Osteocyte (in vitro differentiated cells): ENCODE measurements around the gene SBNO1. TPM values are rescaled to one million over a fixed set of nuclear protein-coding genes. Genes with fewer than 3 reads are reported as not detected.

Experiments
- DNase-seq: peaks from one replicate; pipeline ENCODE4 v3.0.0; 2021; ENCODE audit warnings: mixed read lengths; ENCODE audit not compliant: unreplicated experiment; ENCODE audit errors: extremely low spot score
- H3K27ac Mint-ChIP-seq: one replicate; pipeline ENCODE4 v1.8.0; 2021; ENCODE audit warnings: mild to moderate bottlenecking, mixed read lengths; ENCODE audit not compliant: unreplicated experiment
- H3K27me3 Mint-ChIP-seq: one replicate; pipeline ENCODE4 v1.8.0; 2021; ENCODE audit warnings: mixed read lengths; ENCODE audit not compliant: unreplicated experiment
- H3K36me3 Mint-ChIP-seq: one replicate; pipeline ENCODE4 v1.8.0; 2021; ENCODE audit warnings: mixed read lengths; ENCODE audit not compliant: unreplicated experiment
- H3K4me1 Mint-ChIP-seq: one replicate; pipeline ENCODE4 v1.8.0; 2021; ENCODE audit warnings: mixed read lengths; ENCODE audit not compliant: unreplicated experiment
- H3K4me3 Mint-ChIP-seq: one replicate; pipeline ENCODE4 v1.8.0; 2021; ENCODE audit warnings: mild to moderate bottlenecking, moderate library complexity, mixed read lengths; ENCODE audit not compliant: unreplicated experiment
- H3K9me3 Mint-ChIP-seq: one replicate; pipeline ENCODE4 v1.8.0; 2021; ENCODE audit warnings: mixed read lengths; ENCODE audit not compliant: unreplicated experiment
- total RNA-seq: library from RNA; stranded (reverse); gene quantifications from 2 replicates; pipeline ENCODE4 v1.2.1, GENCODE V29; 2021
- TF ChIP-seq, protein P1 (sequence below): fragments of 200-600 bp; sonication (generic); IDR thresholded peaks from 2 replicates; pipeline ENCODE4 v1.5.0; 2021; ENCODE audit warnings: antibody characterized with exemption, mild to moderate bottlenecking, moderate library complexity

The SBNO1 gene
- total RNA-seq, 1 donor from 2014 or later, result 36.0 TPM

- Mint-ChIP-seq H3K4me1 (peaks cover 24% of the 10 kb centered on the region), H3K36me3 (peaks cover 26% of the 10 kb centered on the region), H3K4me3 (no peak overlapping the region), H3K27ac (no peak overlapping the region), H3K9me3 (no peaks in the 10 kb centered on the region), H3K27me3 (no peaks in the 10 kb centered on the region)
- DNase-seq, result no peak
- TF ChIP-seq, protein P1, sequence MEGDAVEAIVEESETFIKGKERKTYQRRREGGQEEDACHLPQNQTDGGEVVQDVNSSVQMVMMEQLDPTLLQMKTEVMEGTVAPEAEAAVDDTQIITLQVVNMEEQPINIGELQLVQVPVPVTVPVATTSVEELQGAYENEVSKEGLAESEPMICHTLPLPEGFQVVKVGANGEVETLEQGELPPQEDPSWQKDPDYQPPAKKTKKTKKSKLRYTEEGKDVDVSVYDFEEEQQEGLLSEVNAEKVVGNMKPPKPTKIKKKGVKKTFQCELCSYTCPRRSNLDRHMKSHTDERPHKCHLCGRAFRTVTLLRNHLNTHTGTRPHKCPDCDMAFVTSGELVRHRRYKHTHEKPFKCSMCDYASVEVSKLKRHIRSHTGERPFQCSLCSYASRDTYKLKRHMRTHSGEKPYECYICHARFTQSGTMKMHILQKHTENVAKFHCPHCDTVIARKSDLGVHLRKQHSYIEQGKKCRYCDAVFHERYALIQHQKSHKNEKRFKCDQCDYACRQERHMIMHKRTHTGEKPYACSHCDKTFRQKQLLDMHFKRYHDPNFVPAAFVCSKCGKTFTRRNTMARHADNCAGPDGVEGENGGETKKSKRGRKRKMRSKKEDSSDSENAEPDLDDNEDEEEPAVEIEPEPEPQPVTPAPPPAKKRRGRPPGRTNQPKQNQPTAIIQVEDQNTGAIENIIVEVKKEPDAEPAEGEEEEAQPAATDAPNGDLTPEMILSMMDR, result no peak
These were observed 98.6 kb downstream of the SBNO1 start for GRCh38 chr12:123265851-123266678.

- TF ChIP-seq, protein P1, result peak; percentile 10
These were observed 100.0 kb downstream of the SBNO1 start for GRCh38 chr12:123264642-123265041.

DNA sequence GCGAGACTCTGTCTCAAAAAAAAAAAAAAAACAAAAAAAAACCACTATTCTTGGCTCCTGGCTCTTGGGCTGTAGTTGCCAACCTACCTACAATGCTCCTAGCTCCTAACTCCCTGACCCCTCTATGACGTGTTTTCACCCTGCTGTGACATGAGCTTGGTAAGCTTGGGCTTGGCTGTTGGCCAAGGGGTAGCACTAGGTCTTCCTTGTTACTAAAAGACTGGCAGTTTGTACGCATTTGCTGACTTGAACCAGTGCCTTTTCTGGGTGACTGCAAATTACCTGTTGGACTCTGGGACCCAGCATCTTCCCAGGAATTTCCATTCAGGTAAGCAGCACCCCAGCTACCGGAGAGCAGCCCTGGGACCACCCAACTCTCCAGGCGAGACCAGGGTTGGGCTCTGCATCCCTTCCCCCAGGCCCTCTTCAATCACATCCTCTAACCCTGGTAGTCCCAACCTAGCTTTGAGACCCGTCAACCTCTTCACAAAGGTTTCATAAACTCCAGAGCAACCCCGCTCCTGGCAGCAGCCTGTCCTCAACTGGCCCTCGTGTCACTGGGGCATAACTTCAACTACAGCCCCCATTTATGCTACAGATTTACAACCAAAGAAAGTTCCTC, 101.3 kb downstream of the SBNO1 start:
- no peak overlapping the region for H3K27ac Mint-ChIP-seq
- H3K36me3 Mint-ChIP-seq, result peaks cover 45% of the 10 kb centered on the region
- H3K9me3 Mint-ChIP-seq, result no peaks in the 10 kb centered on the region
- H3K27me3 Mint-ChIP-seq, result no peaks in the 10 kb centered on the region
- TF ChIP-seq, protein P1, result no peak
- peaks cover 9% of the 10 kb centered on the region for H3K4me1 Mint-ChIP-seq
- H3K4me3 Mint-ChIP-seq, result no peak overlapping the region
- no peak for DNase-seq

More at GRCh38 chr12:123264642-123265041, 100.0 kb downstream of the SBNO1 start:
- Mint-ChIP-seq H3K36me3 (peaks cover 41% of the 10 kb centered on the region), H3K9me3 (no peaks in the 10 kb centered on the region), H3K4me1 (peaks cover 19% of the 10 kb centered on the region), H3K4me3 (no peak overlapping the region), H3K27me3 (no peaks in the 10 kb centered on the region), H3K27ac (no peak overlapping the region)
- DNase-seq, result no peak

- Mint-ChIP-seq H3K4me1 (peaks cover 1% of the 10 kb centered on the region), H3K27ac (no peak overlapping the region)
These were observed 103.5 kb downstream of the SBNO1 start for GRCh38 chr12:123261196-123261595.

More at GRCh38 chr12:123261196-123261595, 103.5 kb downstream of the SBNO1 start:
- no peak for DNase-seq
- Mint-ChIP-seq H3K27me3 (no peaks in the 10 kb centered on the region), H3K4me3 (no peak overlapping the region), H3K36me3 (peaks cover 52% of the 10 kb centered on the region), H3K9me3 (no peaks in the 10 kb centered on the region)
- TF ChIP-seq, protein P1, result no peak
